Testis (tissue), 2 donors: ENCODE data around the gene MLST8.

Source experiments
- POLR2A ChIP-seq: fragments of 450-650 bp; IDR thresholded peaks from one replicate; pipeline ENCODE4 v1.6.1; 2017; ENCODE audit warnings: antibody characterized with exemption, mild to moderate bottlenecking, moderate library complexity
- TF ChIP-seq, protein P1 (sequence below), 3 experiments: fragments of 450-650 bp in 2 of 3; fragments of 200-600 bp in 1 of 3; sonication (generic) in 1 of 3; IDR thresholded peaks; one replicate each; pipeline ENCODE4 v1.5.1; 2016 to 2019; ENCODE audit warnings: antibody characterized with exemption in 3 of 3, mild to moderate bottlenecking in 2 of 3, moderate library complexity in 1 of 3

DNA sequence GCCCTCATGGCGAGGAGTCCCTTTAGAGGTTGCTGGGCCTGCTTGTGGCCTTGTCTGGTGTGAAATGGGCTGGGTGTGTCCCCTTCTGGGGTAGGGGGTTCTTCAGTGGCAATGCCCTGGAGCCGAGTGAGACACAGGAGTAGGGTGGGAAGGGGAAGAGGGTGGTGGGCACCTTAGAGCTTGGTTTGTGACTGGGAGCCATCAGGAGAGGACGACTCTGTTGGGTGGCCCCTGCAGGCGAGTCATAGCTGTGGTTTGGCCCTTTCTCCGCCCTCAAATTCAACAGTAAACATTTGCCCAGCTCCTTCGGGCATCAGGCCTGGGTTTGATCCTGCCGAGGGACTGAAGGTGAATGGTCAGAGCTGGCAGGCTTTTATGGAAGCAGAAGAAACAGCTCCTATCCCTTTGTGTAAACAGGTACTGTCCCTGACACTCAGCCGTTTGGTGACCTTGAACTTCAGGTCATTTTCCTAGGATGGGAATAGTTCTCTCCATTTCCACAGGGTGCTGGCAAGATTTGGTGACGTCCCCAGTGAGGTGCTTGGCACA lies 21.1 kb downstream of the MLST8 start:
- TF ChIP-seq, protein P1, sequence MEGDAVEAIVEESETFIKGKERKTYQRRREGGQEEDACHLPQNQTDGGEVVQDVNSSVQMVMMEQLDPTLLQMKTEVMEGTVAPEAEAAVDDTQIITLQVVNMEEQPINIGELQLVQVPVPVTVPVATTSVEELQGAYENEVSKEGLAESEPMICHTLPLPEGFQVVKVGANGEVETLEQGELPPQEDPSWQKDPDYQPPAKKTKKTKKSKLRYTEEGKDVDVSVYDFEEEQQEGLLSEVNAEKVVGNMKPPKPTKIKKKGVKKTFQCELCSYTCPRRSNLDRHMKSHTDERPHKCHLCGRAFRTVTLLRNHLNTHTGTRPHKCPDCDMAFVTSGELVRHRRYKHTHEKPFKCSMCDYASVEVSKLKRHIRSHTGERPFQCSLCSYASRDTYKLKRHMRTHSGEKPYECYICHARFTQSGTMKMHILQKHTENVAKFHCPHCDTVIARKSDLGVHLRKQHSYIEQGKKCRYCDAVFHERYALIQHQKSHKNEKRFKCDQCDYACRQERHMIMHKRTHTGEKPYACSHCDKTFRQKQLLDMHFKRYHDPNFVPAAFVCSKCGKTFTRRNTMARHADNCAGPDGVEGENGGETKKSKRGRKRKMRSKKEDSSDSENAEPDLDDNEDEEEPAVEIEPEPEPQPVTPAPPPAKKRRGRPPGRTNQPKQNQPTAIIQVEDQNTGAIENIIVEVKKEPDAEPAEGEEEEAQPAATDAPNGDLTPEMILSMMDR (IDR thresholded peaks at IDR 0.05), result no peak
- TF ChIP-seq POLR2A, result no peak
